Measurements from ENCODE around the gene CNPY2. TPM values are rescaled to one million over a fixed set of nuclear protein-coding genes. Genes with fewer than 3 reads are reported as not detected.
"Not testable (repeated sequence)": the region's sequence is repeated elsewhere in the genome, so short reads cannot be mapped to it uniquely, and the experiment has no call there.

The CNPY2 gene
- total RNA-seq, 5 donors from 2014 or later (not counting 1 experiment from before 2014, with no cell fraction given): 52.9 to 92.8 (median 90.8) TPM

DNA sequence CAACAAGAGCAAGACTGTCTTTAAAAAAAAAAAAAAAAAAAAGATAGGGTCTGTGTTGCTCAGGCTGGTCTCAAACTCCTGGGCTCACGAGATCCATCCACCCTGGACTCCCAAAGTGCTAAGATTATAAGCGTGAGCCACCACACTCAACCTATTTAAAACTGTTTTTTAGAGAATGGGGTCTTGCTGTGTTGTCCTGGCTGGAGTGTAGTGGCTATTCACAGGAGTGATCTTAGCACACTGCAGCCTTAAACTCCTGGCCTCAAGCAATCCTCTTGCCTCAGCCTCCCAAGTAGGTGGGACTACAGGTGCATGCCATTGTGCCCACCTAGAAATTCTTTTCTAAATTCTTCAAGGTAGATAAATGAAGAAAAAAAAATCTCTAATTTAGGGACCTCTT is 41.5 kb downstream of the CNPY2 start:
- no peak for ATAC-seq (replicated peaks in 1 of 4)
- POLR2A ChIA-PET: no interaction called here
- Mint-ChIP-seq H3K4me1 (no peaks in the 10 kb centered on the region), H3K27me3 (no peaks in the 10 kb centered on the region), H3K9me3 (no peaks in the 10 kb centered on the region), H3K36me3 (peaks cover 45% of the 10 kb centered on the region), H3K4me3 (no peak overlapping the region), H3K27ac (no peak overlapping the region)
- DNase-seq: no peak
- H3K27me3 ChIP-seq (replicated peaks in 1 of 2; ENCODE audit: control insufficient read depth in 2 of 2, extremely low read depth in 1 of 2, insufficient read depth in 2 of 2, low read length in 1 of 2): no peaks in the 10 kb centered on the region
- no peak overlapping the region for H3K27ac ChIP-seq (ENCODE audit: low read length)
- no peaks in the 10 kb centered on the region for H3K9me3 ChIP-seq
- H3K4me3 ChIP-seq (ENCODE audit: control insufficient read depth in 1 of 2, extremely low read depth in 1 of 2, low read length in 1 of 2): no peak overlapping the region
- no peaks in the 10 kb centered on the region for H3K4me1 ChIP-seq (ENCODE audit: control insufficient read depth in 1 of 2, extremely low read depth in 1 of 2, insufficient read depth in 2 of 2, low read length in 2 of 2)
- CTCF ChIA-PET: interaction anchor here in 1 of 2 donors (0.6 kb wide), 1 partner anchor 21 kb away, joined by 7 read pairs; no protein-coding TSS in a partner anchor
- WGBS (ENCODE audit: insufficient coverage): no CpG with 5 or more reads among the region's 2 CpGs
- peaks cover 25 to 77% of the 10 kb centered on the region in 2 donors for H3K36me3 ChIP-seq (ENCODE audit: control insufficient read depth in 2 of 2, extremely low read depth in 1 of 2, insufficient read depth in 1 of 2, low read length in 1 of 2)

DNA sequence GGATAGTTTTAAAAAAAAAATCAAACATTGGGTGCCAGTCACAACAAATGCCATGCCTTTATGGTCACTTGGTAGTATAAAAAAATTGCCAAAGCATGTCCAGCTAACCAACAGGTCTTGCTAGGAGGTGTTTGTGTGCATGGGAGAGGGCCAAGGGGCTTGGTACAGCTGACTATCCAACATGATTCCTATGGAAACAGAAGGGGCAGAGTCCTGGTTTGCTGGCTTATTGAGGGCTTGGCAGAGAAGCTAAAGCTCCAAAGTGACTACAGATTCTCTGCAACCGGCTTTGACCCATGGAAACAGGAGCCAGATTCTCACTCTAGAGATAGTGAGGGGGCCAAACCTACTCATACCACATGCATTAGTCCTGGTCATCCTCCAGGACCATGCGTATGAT is 43.3 kb downstream of the CNPY2 start:
- H3K4me1 ChIP-seq (ENCODE audit: control insufficient read depth in 1 of 2, extremely low read depth in 1 of 2, insufficient read depth in 2 of 2, low read length in 2 of 2); ATAC-seq (replicated peaks in 1 of 4); H3K4me3 Mint-ChIP-seq; H3K9me3 Mint-ChIP-seq; H3K27ac ChIP-seq (ENCODE audit: low read length); DNase-seq; H3K4me1 Mint-ChIP-seq; H3K9me3 ChIP-seq; POLR2A ChIA-PET; H3K27me3 ChIP-seq (replicated peaks in 1 of 2; ENCODE audit: control insufficient read depth in 2 of 2, extremely low read depth in 1 of 2, insufficient read depth in 2 of 2, low read length in 1 of 2); H3K27me3 Mint-ChIP-seq; H3K4me3 ChIP-seq (ENCODE audit: control insufficient read depth in 1 of 2, extremely low read depth in 1 of 2, low read length in 1 of 2); CTCF ChIA-PET: not testable (repeated sequence)
- peaks cover 25 to 60% of the 10 kb centered on the region in 2 donors for H3K36me3 ChIP-seq (ENCODE audit: control insufficient read depth in 2 of 2, extremely low read depth in 1 of 2, insufficient read depth in 1 of 2, low read length in 1 of 2)
- peak overlapping the region in 1 of 2 donors; percentile 59 for H3K27ac Mint-ChIP-seq
- no CpG with 5 or more reads among the region's 2 CpGs for WGBS (ENCODE audit: insufficient coverage)
- peaks cover 40% of the 10 kb centered on the region for H3K36me3 Mint-ChIP-seq

DNA sequence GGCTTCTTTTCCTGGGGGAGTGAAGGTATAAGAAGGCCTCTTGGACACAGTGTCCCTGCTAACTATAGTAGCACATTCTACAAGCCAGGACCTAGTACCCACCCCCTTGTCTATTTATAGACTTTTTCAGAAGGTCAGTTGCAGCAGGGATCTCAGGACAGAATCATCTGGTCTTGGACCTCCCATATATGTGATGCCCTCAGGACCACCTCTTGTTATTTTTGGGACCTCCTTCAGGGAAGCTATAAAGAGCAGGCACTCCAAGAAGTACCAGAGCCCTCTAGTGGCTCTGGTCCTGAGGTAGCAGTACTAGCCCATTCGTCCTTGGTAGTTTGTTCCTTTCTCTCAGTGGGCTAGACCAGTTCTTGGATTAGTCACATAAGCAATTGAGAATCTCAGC is 44.8 kb downstream of the CNPY2 start:
- H3K27ac ChIP-seq (ENCODE audit: low read length): no peak overlapping the region
- ChIA-PET CTCF (no interaction called here), POLR2A (no interaction called here)
- no peaks in the 10 kb centered on the region for H3K27me3 ChIP-seq (replicated peaks in 1 of 2; ENCODE audit: control insufficient read depth in 2 of 2, extremely low read depth in 1 of 2, insufficient read depth in 2 of 2, low read length in 1 of 2)
- no peak overlapping the region for H3K4me3 ChIP-seq (ENCODE audit: control insufficient read depth in 1 of 2, extremely low read depth in 1 of 2, low read length in 1 of 2)
- H3K9me3 ChIP-seq: no peaks in the 10 kb centered on the region
- peaks cover 15 to 21% (median 18%) of the 10 kb centered on the region in 3 donors for H3K4me1 Mint-ChIP-seq
- peaks cover 25 to 56% of the 10 kb centered on the region in 2 donors for H3K36me3 ChIP-seq (ENCODE audit: control insufficient read depth in 2 of 2, extremely low read depth in 1 of 2, insufficient read depth in 1 of 2, low read length in 1 of 2)
- no peak for ATAC-seq (replicated peaks in 1 of 4)
- H3K27me3 Mint-ChIP-seq: no peaks in the 10 kb centered on the region
- no peaks in the 10 kb centered on the region for H3K9me3 Mint-ChIP-seq
- no CpG with 5 or more reads among the region's 1 CpG for WGBS (ENCODE audit: insufficient coverage)
- peaks cover 37% of the 10 kb centered on the region for H3K36me3 Mint-ChIP-seq
- peak in 1 of 35 experiments; percentile 33 for DNase-seq
- no peak overlapping the region for H3K27ac Mint-ChIP-seq
- H3K4me3 Mint-ChIP-seq: no peak overlapping the region
- peaks cover 5 to 14% of the 10 kb centered on the region in 2 experiments for H3K4me1 ChIP-seq (ENCODE audit: control insufficient read depth in 1 of 2, extremely low read depth in 1 of 2, insufficient read depth in 2 of 2, low read length in 2 of 2)

DNA sequence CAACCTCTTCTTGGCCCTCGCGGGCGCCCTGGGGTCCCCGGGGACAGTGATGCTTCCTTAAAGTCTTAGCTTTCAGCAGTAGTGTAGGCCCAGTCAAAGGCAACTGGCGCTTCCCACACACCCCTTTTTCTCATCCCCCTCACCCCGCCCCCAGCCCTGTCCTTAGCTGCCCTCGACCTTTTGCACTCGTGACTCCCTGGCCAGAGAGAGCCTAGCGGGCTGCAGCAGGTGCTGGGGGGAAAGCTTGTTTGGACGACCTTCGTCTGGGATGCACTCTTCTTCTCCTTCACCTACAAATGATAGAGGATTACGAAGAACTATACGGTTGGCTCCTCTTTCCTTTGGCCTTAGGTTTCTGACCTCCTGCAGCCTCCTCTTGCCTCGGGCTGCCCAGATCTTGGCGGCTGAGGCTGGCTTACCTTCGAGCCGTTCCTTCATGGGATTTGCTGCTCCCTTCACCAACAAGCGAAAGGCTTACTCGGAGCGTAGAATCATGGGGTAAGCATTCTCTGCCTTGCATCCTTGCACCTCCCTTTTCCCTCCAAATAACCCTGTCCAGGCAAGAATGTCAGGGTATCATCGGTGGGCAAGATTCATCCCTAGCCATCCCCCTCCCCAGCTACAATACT is 48.2 kb downstream of the CNPY2 start:
- H3K27ac Mint-ChIP-seq: peak overlapping the region; percentile 64 to 74
- H3K27me3 Mint-ChIP-seq: no peaks in the 10 kb centered on the region
- peaks cover 17 to 21% (median 21%) of the 10 kb centered on the region in 3 donors for H3K4me1 Mint-ChIP-seq
- CTCF ChIA-PET: interaction anchor here (0.6 to 2.5 kb wide), 10 partner anchors 9 to 500 kb away, joined by 3 to 13 read pairs (median 3); partner anchors contain the start of genes ANKRD52 (in 1 of the 2), PA2G4 (in 1 of the 2), RNF41 (in 1 of the 2) and SMARCC2 (in 1 of the 2)
- POLR2A ChIA-PET: interaction anchor here in 1 of 2 donors (0.6 to 1.1 kb wide), 3 partner anchors 11 to 486 kb away, joined by 3 to 4 read pairs (median 3); no protein-coding TSS in a partner anchor
- H3K9me3 ChIP-seq: no peaks in the 10 kb centered on the region
- peaks cover 5 to 19% of the 10 kb centered on the region in 2 experiments for H3K4me1 ChIP-seq (ENCODE audit: control insufficient read depth in 1 of 2, extremely low read depth in 1 of 2, insufficient read depth in 2 of 2, low read length in 2 of 2)
- H3K36me3 Mint-ChIP-seq: peaks cover 13% of the 10 kb centered on the region
- H3K9me3 Mint-ChIP-seq: no peaks in the 10 kb centered on the region
- peaks cover 0 to 25% of the 10 kb centered on the region in 2 donors for H3K36me3 ChIP-seq (ENCODE audit: control insufficient read depth in 2 of 2, extremely low read depth in 1 of 2, insufficient read depth in 1 of 2, low read length in 1 of 2)
- peak overlapping the region; percentile 63 to 91 for H3K4me3 ChIP-seq (ENCODE audit: control insufficient read depth in 1 of 2, extremely low read depth in 1 of 2, low read length in 1 of 2)
- WGBS (ENCODE audit: insufficient coverage): 82% methylated on average over 9 of the region's 21 CpGs
- peak in 1 of 35 experiments; percentile 12 for DNase-seq
- no peaks in the 10 kb centered on the region for H3K27me3 ChIP-seq (replicated peaks in 1 of 2; ENCODE audit: control insufficient read depth in 2 of 2, extremely low read depth in 1 of 2, insufficient read depth in 2 of 2, low read length in 1 of 2)
- H3K27ac ChIP-seq (ENCODE audit: low read length): peak overlapping the region; percentile 94
- ATAC-seq (replicated peaks in 1 of 4): no peak
- H3K4me3 Mint-ChIP-seq: peak overlapping the region; percentile 71 to 89 (median 89)

DNA sequence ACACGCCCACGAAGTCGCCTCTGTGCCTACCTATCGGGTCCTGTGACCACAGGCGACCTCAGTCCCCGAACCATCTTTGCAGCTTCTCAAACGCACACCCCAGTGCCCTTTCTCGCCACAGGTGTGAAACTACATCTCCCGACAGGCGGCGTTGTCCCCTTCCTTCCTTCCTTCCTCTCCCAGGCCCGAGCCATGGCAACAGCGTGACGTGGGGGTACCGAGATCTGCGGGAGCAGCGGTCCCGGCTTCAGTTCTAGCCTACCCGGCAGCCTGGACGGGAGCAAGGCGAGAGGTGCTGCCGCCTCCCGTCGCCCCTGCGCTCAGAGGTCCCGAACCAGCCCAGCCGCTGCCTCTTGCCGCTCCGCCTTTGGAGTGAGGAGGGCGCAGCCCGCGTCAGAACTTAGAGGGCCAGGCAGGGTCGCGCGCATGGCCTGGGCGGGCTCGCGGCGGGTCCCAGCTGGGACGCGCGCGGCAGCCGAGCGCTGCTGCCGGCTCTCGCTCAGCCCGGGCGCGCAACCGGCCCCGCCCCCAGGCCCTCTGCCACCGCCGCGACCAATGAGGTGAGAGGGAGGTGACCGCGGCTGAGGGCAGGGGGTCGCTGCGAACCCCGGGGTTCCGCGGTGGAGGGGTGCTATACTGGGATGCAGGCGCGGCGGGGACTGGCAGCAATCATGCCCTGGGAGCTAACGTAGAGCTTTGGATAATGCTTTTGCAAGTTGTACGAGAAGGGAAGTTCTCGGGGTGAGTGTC is 48.9 kb downstream of the CNPY2 start, which contains the start of gene COQ10A:
Gene COQ10A (plus strand): TSS at position 250 of the 750 bp plus-strand sequence. CDS start 177 bp downstream, at position 427.
- ChIA-PET POLR2A (interaction anchor here in 1 of 2 donors (0.5 to 1.0 kb wide), 5 partner anchors 9 to 192 kb away, joined by 3 to 4 read pairs (median 3); partner anchors contain the start of genes ANKRD52 and RPL41), CTCF (interaction anchor here (0.6 to 2.5 kb wide), 15 partner anchors 9 to 1400 kb away, joined by 3 to 13 read pairs (median 3); partner anchors contain the start of genes ANKRD52 (in 1 of the 2), CS (in 1 of the 2), ESYT1 (in 1 of the 2) and PA2G4 (in 1 of the 2))
- peaks cover 5 to 19% of the 10 kb centered on the region in 2 experiments for H3K4me1 ChIP-seq (ENCODE audit: control insufficient read depth in 1 of 2, extremely low read depth in 1 of 2, insufficient read depth in 2 of 2, low read length in 2 of 2)
- peak within 1 kb of the TSS; percentile 94 for H3K27ac ChIP-seq (ENCODE audit: low read length)
- no peaks in the 10 kb centered on the region for H3K9me3 ChIP-seq
- ATAC-seq (replicated peaks in 1 of 4) (peak; percentile 87 to 92 (median 90)), DNase-seq (peak; percentile 79 to 94 (median 88))
- Mint-ChIP-seq H3K9me3 (no peaks in the 10 kb centered on the region), H3K4me1 (peaks cover 18 to 21% (median 21%) of the 10 kb centered on the region in 3 donors), H3K27me3 (no peaks in the 10 kb centered on the region), H3K27ac (peak within 1 kb of the TSS; percentile 97), H3K36me3 (peaks cover 12% of the 10 kb centered on the region), H3K4me3 (peak within 1 kb of the TSS; percentile 83 to 89 (median 89))
- peaks cover 0 to 23% of the 10 kb centered on the region in 2 donors for H3K36me3 ChIP-seq (ENCODE audit: control insufficient read depth in 2 of 2, extremely low read depth in 1 of 2, insufficient read depth in 1 of 2, low read length in 1 of 2)
- H3K4me3 ChIP-seq (ENCODE audit: control insufficient read depth in 1 of 2, extremely low read depth in 1 of 2, low read length in 1 of 2): peak within 1 kb of the TSS; percentile 63 to 91
- no peaks in the 10 kb centered on the region for H3K27me3 ChIP-seq (replicated peaks in 1 of 2; ENCODE audit: control insufficient read depth in 2 of 2, extremely low read depth in 1 of 2, insufficient read depth in 2 of 2, low read length in 1 of 2)
- WGBS (ENCODE audit: insufficient coverage): under 1% methylated on average over 65 of the region's 68 CpGs
